ENCODE results near the gene AEBP1.

- TF ChIP-seq CTCF (conservative IDR thresholded peaks at IDR 0.05; ENCODE audit: low read length) (peak; percentile 67), EZH2phosphoT487 (IDR thresholded peaks at IDR 0.05; ENCODE audit: borderline replicate concordance, low read depth, low read length) (no peak)
Measured at GRCh38 chr7:44131173-44132029, 27.3 kb downstream of the AEBP1 start.

Measured in OCI-LY7 (cell line).